ENCODE measurements around the gene TOP1.

- TF ChIP-seq ZNF274 (IDR thresholded peaks at IDR 0.05; ENCODE audit: low read depth, low read length), result no peak
- no peak for TF ChIP-seq YY1 (IDR thresholded peaks at IDR 0.05; ENCODE audit: insufficient read depth, insufficient read length)
- TF ChIP-seq SUZ12 (IDR thresholded peaks at IDR 0.05; ENCODE audit: extremely low read depth, insufficient read depth, insufficient read length), result no peak
Measured at GRCh38 chr20:41044409-41045062, 15.9 kb downstream of the TOP1 start.
